ENCODE data around the gene UVRAG. TPM values are rescaled to one million over a fixed set of nuclear protein-coding genes. Genes with fewer than 3 reads are reported as not detected.

UVRAG gene
- total RNA-seq, 3 donors from 2014 or later: 43.3 to 73.0 (median 48.9) TPM

DNA sequence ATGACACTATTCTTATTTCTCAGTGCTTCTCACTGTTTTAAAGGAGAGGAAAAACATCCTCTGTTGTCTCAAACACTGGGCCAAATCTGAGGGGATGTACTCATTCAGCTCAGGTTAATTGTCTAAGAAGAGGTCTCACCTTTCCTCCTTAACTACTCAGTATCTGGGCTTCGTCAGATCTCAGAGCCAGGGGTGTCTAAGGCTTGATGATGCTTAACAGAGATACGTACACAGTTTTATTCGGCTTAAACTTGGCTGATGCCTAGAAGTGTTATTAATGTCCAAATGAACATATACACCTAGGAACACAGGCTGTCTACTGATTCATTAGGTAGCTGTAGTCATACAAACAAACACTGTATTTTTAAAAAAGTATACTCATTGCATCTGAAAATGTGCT is 85.8 kb downstream of the UVRAG start:
- no peak overlapping the region for H3K27ac ChIP-seq

GRCh38 chr11:75902631-75903030 is 87.6 kb downstream of the UVRAG start:
- intact Hi-C loops (cut with DNase I; ENCODE audit: low total_unique reads): loop anchor here (5.0 kb wide), 1 partner anchor 250 kb away; no protein-coding TSS in a partner anchor
- TF ChIP-seq POLR2A (IDR thresholded peaks at IDR 0.05) (no peak), POLR2AphosphoS5 (IDR thresholded peaks at IDR 0.05) (no peak)
- TF ChIP-seq, protein P1, sequence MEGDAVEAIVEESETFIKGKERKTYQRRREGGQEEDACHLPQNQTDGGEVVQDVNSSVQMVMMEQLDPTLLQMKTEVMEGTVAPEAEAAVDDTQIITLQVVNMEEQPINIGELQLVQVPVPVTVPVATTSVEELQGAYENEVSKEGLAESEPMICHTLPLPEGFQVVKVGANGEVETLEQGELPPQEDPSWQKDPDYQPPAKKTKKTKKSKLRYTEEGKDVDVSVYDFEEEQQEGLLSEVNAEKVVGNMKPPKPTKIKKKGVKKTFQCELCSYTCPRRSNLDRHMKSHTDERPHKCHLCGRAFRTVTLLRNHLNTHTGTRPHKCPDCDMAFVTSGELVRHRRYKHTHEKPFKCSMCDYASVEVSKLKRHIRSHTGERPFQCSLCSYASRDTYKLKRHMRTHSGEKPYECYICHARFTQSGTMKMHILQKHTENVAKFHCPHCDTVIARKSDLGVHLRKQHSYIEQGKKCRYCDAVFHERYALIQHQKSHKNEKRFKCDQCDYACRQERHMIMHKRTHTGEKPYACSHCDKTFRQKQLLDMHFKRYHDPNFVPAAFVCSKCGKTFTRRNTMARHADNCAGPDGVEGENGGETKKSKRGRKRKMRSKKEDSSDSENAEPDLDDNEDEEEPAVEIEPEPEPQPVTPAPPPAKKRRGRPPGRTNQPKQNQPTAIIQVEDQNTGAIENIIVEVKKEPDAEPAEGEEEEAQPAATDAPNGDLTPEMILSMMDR (IDR thresholded peaks at IDR 0.05): no peak
- H3K36me3 ChIP-seq: no peaks in the 10 kb centered on the region

More for the DNA sequence above, 85.8 kb downstream of the UVRAG start:
- Histone ChIP-seq H3K36me3 (no peaks in the 10 kb centered on the region), H3K4me3 (no peak overlapping the region), H3K27me3 (no peaks in the 10 kb centered on the region), H3K9me3 (no peaks in the 10 kb centered on the region), H3K4me1 (no peaks in the 10 kb centered on the region)
- intact Hi-C loops (cut with DNase I; ENCODE audit: low total_unique reads): loop anchor here (5.0 kb wide), 1 partner anchor 251 kb away; no protein-coding TSS in a partner anchor
- TF ChIP-seq, protein P1 (IDR thresholded peaks at IDR 0.05): no peak
- TF ChIP-seq POLR2AphosphoS5 (IDR thresholded peaks at IDR 0.05) (no peak), POLR2A (IDR thresholded peaks at IDR 0.05) (no peak)
- no peak for DNase-seq (ENCODE audit: low spot score in 2 of 2)

GRCh38 chr11:75903276-75903675 is 88.3 kb downstream of the UVRAG start:
- no peak for DNase-seq (ENCODE audit: low spot score in 2 of 2)
- TF ChIP-seq POLR2A (IDR thresholded peaks at IDR 0.05) (no peak), POLR2AphosphoS5 (IDR thresholded peaks at IDR 0.05) (no peak)
- TF ChIP-seq, protein P1 (IDR thresholded peaks at IDR 0.05): no peak
- Histone ChIP-seq H3K27ac (no peak overlapping the region), H3K27me3 (no peaks in the 10 kb centered on the region), H3K4me1 (no peaks in the 10 kb centered on the region), H3K36me3 (no peaks in the 10 kb centered on the region), H3K9me3 (no peaks in the 10 kb centered on the region), H3K4me3 (no peak overlapping the region)
- intact Hi-C loops (cut with DNase I; ENCODE audit: low total_unique reads): loop anchor here (5.0 kb wide), 1 partner anchor 249 kb away; no protein-coding TSS in a partner anchor

More at GRCh38 chr11:75902631-75903030, 87.6 kb downstream of the UVRAG start:
- no peaks in the 10 kb centered on the region for H3K27me3 ChIP-seq
- H3K9me3 ChIP-seq: no peaks in the 10 kb centered on the region
- H3K4me1 ChIP-seq: no peaks in the 10 kb centered on the region
- H3K4me3 ChIP-seq: no peak overlapping the region
- no peak overlapping the region for H3K27ac ChIP-seq
- DNase-seq (ENCODE audit: low spot score in 2 of 2): no peak

DNA sequence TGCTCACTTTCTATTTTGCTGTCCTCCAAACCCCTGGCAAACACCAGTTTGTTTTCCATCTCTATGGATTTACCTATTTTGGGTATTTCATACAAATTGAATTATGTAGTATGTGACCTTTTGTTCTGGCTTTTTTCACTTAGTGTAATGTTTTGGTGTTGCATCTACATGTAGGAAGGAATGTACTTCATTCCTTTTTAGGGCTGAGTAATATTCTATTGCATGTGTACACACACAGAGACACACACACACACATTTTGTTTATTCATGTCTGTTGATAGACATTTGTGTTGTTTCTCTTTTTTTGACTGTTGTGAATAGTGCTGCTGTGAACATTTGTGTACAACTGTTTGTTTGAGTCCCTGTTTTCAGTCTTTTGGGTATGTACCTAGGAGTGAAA is 90.4 kb downstream of the UVRAG start:
- Histone ChIP-seq H3K9me3 (no peaks in the 10 kb centered on the region), H3K36me3 (no peaks in the 10 kb centered on the region), H3K4me3 (no peak overlapping the region), H3K27ac (no peak overlapping the region), H3K4me1 (no peaks in the 10 kb centered on the region), H3K27me3 (no peaks in the 10 kb centered on the region)
- no peak for DNase-seq (ENCODE audit: low spot score in 2 of 2)
- intact Hi-C loops (cut with DNase I; ENCODE audit: low total_unique reads): no loop called here
- TF ChIP-seq POLR2A (IDR thresholded peaks at IDR 0.05): no peak
- TF ChIP-seq, protein P1 (IDR thresholded peaks at IDR 0.05): no peak
- TF ChIP-seq POLR2AphosphoS5 (IDR thresholded peaks at IDR 0.05): no peak

- no peak overlapping the region for H3K4me3 ChIP-seq
- TF ChIP-seq, protein P1 (IDR thresholded peaks at IDR 0.05): no peak
- TF ChIP-seq POLR2A (IDR thresholded peaks at IDR 0.05): no peak
- no peak for TF ChIP-seq POLR2AphosphoS5 (IDR thresholded peaks at IDR 0.05)
- no peaks in the 10 kb centered on the region for H3K4me1 ChIP-seq
- H3K27me3 ChIP-seq: no peaks in the 10 kb centered on the region
- intact Hi-C loops (cut with DNase I; ENCODE audit: low total_unique reads): no loop called here
- H3K27ac ChIP-seq: no peak overlapping the region
- no peaks in the 10 kb centered on the region for H3K36me3 ChIP-seq
- no peak for DNase-seq (ENCODE audit: low spot score in 2 of 2)
- H3K9me3 ChIP-seq: no peaks in the 10 kb centered on the region
These were observed 93.0 kb downstream of the UVRAG start for GRCh38 chr11:75907906-75908527.
